ENCODE measurements around the gene KRTAP21-1.

DNA sequence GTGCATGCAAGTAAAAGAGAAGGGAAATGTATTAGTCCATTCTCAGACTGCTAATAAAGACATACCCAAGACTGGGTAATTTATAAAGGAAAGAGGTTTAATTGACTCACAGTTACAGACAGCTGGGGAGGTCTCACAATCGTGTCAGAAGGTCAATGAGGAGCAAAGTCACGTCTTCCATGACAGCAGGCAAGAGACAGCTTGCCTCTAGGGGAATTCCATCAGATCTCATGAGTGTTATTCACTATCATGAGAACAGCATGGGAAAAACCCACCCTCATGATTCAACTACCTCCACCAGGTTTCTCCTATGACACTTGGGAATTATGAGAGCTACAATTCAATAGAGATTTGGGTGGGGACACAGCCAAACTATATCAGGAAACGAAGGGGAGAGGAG is 44.7 kb downstream of the KRTAP21-1 start:
- TF ChIP-seq, protein P1, sequence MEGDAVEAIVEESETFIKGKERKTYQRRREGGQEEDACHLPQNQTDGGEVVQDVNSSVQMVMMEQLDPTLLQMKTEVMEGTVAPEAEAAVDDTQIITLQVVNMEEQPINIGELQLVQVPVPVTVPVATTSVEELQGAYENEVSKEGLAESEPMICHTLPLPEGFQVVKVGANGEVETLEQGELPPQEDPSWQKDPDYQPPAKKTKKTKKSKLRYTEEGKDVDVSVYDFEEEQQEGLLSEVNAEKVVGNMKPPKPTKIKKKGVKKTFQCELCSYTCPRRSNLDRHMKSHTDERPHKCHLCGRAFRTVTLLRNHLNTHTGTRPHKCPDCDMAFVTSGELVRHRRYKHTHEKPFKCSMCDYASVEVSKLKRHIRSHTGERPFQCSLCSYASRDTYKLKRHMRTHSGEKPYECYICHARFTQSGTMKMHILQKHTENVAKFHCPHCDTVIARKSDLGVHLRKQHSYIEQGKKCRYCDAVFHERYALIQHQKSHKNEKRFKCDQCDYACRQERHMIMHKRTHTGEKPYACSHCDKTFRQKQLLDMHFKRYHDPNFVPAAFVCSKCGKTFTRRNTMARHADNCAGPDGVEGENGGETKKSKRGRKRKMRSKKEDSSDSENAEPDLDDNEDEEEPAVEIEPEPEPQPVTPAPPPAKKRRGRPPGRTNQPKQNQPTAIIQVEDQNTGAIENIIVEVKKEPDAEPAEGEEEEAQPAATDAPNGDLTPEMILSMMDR (IDR thresholded peaks at IDR 0.05; ENCODE audit: low read length), result no peak
- no peak for TF ChIP-seq EZH2 (IDR thresholded peaks at IDR 0.05; ENCODE audit: borderline replicate concordance, low read length)

Data from OCI-LY1 (cell line).